ENCODE measurements around the gene POLR3C.

GRCh38 chr1:145824499-145824842 is 471 bp downstream of the POLR3C start:
- no peak for TF ChIP-seq EZH2 (IDR thresholded peaks at IDR 0.05)
- TF ChIP-seq POLR2AphosphoS5 (IDR thresholded peaks at IDR 0.05; ENCODE audit: borderline replicate concordance, low read depth, low read length) = no peak
- no peak for TF ChIP-seq FOXP2 (optimal IDR thresholded peaks at IDR 0.05; ENCODE audit: control extremely low read depth, extremely low read length, insufficient read depth)

Data from SK-N-MC (cell line).